Brain microvascular endothelial cell (primary cell): ENCODE measurements around the gene SPATA3.

ENCODE experiments used
- DNase-seq: peaks from one replicate; pipeline ENCODE4 v3.0.0-alpha.2; 2020
- H3K27ac ChIP-seq: fragments of 250-450 bp; sonication (Bioruptor Pico); 2 replicates; pipeline ENCODE4 v1.5.1; 2020; ENCODE audit warnings: mild to moderate bottlenecking, moderate library complexity
- H3K27me3 ChIP-seq: fragments of 250-450 bp; sonication (Bioruptor Pico); replicated peaks from 2 replicates; pipeline ENCODE4 v1.5.1; 2020; ENCODE audit warnings: mild to moderate bottlenecking
- H3K36me3 ChIP-seq: fragments of 250-450 bp; sonication (Bioruptor Pico); replicated peaks from 2 replicates; pipeline ENCODE4 v1.5.1; 2020; ENCODE audit warnings: mild to moderate bottlenecking
- H3K4me3 ChIP-seq: 2 replicates; pipeline ENCODE4 v1.5.1; 2011; ENCODE audit warnings: low read depth, mild to moderate bottlenecking, control low read depth, low read length, moderate library complexity
- CTCF ChIP-seq: IDR thresholded peaks from 2 replicates; pipeline ENCODE4 v1.5.1; 2011; ENCODE audit warnings: low read depth, mild to moderate bottlenecking, moderate library complexity, low read length, control low read depth, inconsistent platforms; ENCODE audit errors: missing control alignments
- in situ Hi-C: cut with HindIII; loops from 2 replicates; pipeline ENCODE4 v1.10.0; 2017; ENCODE audit warnings: low sequenced_read_pairs, low pct_ligation_motif_present

Gene SPATA3

GRCh38 chr2:231028889-231029288, 33.0 kb downstream of the SPATA3 start:
- no peak overlapping the region for H3K27ac ChIP-seq
- H3K4me3 ChIP-seq = no peak overlapping the region
- in situ Hi-C loops = no loop called here
- no peak for DNase-seq
- H3K36me3 ChIP-seq = no peaks in the 10 kb centered on the region
- TF ChIP-seq CTCF = no peak
- H3K27me3 ChIP-seq = no peaks in the 10 kb centered on the region

DNA sequence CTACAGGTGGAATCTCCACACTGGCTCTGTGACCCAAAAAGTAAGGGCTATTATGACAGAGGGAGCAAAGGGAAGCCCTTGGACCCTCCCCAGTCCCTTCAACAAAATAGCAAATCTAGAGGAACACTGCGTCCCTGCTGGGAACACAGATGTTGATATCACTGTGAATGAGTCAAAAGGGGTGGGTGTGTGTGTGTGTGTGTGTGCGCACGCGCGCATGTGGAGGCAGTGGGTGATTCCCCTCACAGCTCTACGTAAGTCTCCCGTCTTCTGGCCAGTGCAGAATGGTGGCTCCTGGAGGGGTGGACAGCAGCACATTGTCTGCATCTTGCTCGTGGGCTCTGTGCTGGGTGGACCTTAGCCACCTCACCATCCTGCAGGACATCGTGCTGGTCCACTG, 33.6 kb downstream of the SPATA3 start:
- H3K4me3 ChIP-seq = no peak overlapping the region
- in situ Hi-C loops = no loop called here
- H3K36me3 ChIP-seq = no peaks in the 10 kb centered on the region
- DNase-seq = no peak
- H3K27me3 ChIP-seq = peaks cover 3% of the 10 kb centered on the region
- H3K27ac ChIP-seq = no peak overlapping the region
- TF ChIP-seq CTCF = no peak

DNA sequence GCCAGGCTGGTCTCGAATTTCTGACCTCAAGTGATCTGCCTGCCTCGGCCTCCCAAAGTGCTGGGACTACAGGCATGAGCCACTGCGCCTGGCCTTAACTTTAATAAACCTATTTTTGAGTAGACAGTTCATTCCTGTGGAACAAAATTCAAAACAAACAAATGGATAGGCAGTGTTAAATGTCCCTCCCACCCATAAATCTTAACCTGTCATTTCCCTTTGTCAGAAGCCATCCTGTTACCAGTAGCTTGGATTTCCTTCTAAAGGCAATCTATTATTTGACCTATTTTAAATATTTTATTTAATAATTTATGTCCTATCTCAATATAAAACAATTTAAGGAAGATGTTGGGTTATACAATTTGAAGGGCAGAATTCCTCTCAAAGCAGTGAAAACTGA, 34.8 kb downstream of the SPATA3 start:
- Histone ChIP-seq H3K4me3 (no peak overlapping the region), H3K27me3 (peaks cover 8% of the 10 kb centered on the region), H3K27ac (no peak overlapping the region), H3K36me3 (no peaks in the 10 kb centered on the region)
- DNase-seq = no peak
- no peak for TF ChIP-seq CTCF
- in situ Hi-C loops = no loop called here

DNA sequence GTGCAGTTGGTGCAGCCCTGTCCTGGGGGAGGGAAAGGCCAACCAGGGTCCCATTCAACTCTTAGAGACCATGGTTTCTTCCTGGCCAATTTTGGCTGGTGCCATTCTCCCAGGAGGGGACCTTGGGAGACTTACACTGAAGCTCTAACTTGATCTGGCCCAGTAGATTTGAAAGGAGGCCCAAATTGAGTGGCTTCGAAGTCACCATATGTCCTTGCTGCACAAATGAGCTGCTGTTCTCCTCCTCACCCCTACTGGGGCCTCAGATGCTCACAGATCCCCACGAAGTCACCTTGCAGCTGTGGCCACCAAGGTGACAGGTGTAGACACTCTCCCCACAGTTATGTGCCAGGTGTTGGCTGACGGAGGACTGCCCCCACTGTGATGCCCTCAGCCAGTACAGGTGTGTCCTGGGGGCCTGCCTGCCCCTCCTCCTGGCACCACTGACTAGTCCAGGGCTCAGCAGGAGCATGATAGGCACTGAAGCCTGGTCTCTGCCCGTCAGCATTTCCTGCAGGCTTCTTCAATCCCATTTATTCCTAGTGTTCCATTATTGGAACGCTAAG, 36.7 kb downstream of the SPATA3 start:
- TF ChIP-seq CTCF = no peak
- in situ Hi-C loops = no loop called here

DNA sequence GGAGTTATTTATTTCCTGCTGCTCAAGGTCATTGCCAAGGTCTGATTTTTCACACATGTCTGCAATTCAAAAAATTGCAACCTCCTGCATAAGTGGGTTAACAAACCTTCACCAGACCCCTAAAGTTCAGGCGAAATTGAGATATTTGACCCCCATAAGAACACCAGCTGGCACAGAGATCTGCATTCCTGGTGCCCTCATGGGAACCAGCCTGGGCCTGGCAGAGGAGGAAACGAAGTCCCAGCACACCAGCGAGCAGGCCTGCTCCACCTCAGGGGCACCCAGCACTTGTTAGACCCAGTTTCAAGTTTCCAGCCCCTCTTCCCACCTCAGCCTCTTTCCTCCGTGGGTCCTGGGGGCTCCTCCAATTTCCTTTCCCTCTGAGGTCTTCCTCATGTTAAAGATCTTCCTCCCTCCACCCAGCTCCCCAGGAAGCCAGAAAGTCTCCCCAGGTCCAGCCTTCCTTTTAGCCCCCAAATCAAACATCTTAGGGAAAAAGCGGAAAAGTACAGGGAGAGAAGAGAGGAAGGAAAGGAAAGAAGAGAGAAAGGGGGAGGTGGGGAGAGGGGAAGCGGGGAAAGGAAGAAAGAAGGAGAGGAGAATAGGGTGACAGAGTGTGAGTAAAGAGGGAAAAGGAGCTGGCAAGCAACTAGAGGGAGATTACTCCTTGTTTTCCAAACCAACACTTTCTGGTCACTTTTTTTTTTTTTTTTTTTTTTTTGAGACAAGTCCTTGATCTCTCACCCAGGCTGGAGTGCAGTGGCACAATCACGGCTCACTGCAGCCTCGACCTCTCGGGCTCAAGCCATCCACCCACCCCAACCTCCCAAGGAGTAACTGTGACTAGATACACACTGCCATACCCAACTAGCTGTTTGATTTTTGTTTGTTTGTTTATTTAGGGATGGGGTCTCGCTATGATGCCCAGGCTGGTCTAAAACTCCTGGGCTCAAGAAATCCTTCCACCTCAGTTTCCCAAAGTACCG, 37.5 kb downstream of the SPATA3 start:
- Histone ChIP-seq H3K27me3 (peaks cover 27% of the 10 kb centered on the region), H3K36me3 (no peaks in the 10 kb centered on the region), H3K4me3 (no peak overlapping the region), H3K27ac (no peak overlapping the region)
- in situ Hi-C loops = no loop called here
- DNase-seq = no peak
- no peak for TF ChIP-seq CTCF

More for the DNA sequence above, 36.7 kb downstream of the SPATA3 start:
- H3K27ac ChIP-seq = no peak overlapping the region
- no peak overlapping the region for H3K4me3 ChIP-seq
- no peak for DNase-seq
- H3K36me3 ChIP-seq = no peaks in the 10 kb centered on the region
- H3K27me3 ChIP-seq = peaks cover 23% of the 10 kb centered on the region
